GM23248 (cell line): ENCODE measurements around the gene SOX10.

Source experiments
- EZH2 ChIP-seq: fragments of 200-600 bp; sonication (generic); IDR thresholded peaks from 2 replicates; pipeline ENCODE4 v1.6.1; 2018; ENCODE audit warnings: antibody characterized with exemption, mild to moderate bottlenecking; ENCODE audit not compliant: insufficient read depth, poor library complexity, severe bottlenecking
- EZH2phosphoT487 ChIP-seq: fragments of 200-600 bp; sonication (generic); IDR thresholded peaks from 2 replicates; pipeline ENCODE4 v1.6.1; 2018; ENCODE audit warnings: antibody characterized with exemption, moderate library complexity, mild to moderate bottlenecking, low read depth; ENCODE audit not compliant: insufficient read depth

DNA sequence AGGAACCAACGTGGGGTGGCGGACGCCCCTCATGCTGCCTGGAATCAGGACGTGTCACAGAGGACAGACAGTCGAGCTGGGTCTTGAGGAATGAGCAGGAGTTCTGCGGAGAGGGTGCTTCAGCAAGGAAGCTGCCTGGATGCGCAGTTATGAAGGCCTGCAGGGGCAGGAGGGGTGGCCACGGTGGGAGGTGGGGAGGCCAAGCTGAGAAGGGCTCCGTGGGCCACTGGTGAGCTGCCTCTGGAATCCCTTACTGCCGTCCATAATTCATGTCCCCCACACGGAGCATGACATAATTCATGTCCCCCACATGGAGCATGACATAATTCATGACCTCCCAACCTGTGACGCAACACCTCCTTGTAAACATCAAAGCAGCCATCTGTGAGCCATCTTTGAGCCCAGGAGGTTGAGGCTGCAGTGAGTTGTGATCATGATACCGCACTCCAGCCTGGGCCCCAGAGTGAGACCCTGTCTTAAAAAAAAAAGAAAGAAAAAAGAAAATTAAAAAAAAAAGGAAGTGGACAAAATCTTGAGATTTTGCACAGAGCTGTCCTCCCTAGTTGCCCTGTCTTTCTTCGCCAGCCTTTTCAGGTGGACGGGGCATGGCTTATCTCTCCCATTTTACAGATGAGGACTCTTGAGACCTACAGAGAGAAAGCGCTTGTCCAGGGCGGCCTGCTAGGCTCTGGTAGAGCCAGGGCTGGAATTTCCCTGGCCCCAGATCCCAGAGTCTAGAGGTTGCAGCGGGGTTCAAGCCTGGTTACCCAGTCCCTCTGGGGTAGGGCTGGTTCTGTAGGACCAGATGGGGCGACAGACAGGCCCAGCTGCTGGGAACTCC, 48.5 kb upstream of the SOX10 start:
- no peak for TF ChIP-seq EZH2
- no peak for TF ChIP-seq EZH2phosphoT487
